ENCODE results near the gene FCRLB.
"Not testable (repeated sequence)": the region's sequence is repeated elsewhere in the genome, so short reads cannot be mapped to it uniquely, and the experiment has no call there.

Gene FCRLB

GRCh38 chr1:161739865-161740566 is 18.7 kb downstream of the FCRLB start:
- peak; percentile 51 for DNase-seq (ENCODE audit: low spot score)

GRCh38 chr1:161740921-161741320 is 19.6 kb downstream of the FCRLB start:
- no peak for DNase-seq (ENCODE audit: low spot score)

GRCh38 chr1:161743231-161743630 is 21.9 kb downstream of the FCRLB start:
- no peak for DNase-seq (ENCODE audit: low spot score)

- no peak for DNase-seq (ENCODE audit: low spot score)
These were observed 26.5 kb downstream of the FCRLB start for GRCh38 chr1:161747801-161748200.

GRCh38 chr1:161749509-161750407 is 28.4 kb downstream of the FCRLB start, which contains the start of gene DUSP12:
Gene DUSP12 (plus strand): TSS chr1:161749786. CDS start chr1:161749802, 16 bp downstream.
- peak; percentile 98 for DNase-seq (ENCODE audit: low spot score)

- DNase-seq (ENCODE audit: low spot score) = peak; percentile 87
These were observed 42.3 kb downstream of the FCRLB start for GRCh38 chr1:161763522-161764098.

- peak; percentile 93 for DNase-seq (ENCODE audit: low spot score)
These were observed 45.0 kb downstream of the FCRLB start, which contains the start of gene ATF6 for GRCh38 chr1:161766102-161766981. Gene ATF6 (plus strand): TSS chr1:161766320. CDS start chr1:161766361, 41 bp downstream.

- DNase-seq (ENCODE audit: low spot score) = no peak
These were observed 47.1 kb downstream of the FCRLB start for GRCh38 chr1:161768461-161768860.

- no peak for DNase-seq (ENCODE audit: low spot score)
These were observed 47.8 kb downstream of the FCRLB start for GRCh38 chr1:161768986-161769672.

GRCh38 chr1:161769673-161770045 is 48.3 kb downstream of the FCRLB start:
- DNase-seq (ENCODE audit: low spot score) = not testable (repeated sequence)

- DNase-seq (ENCODE audit: low spot score) = no peak
These were observed 48.9 kb downstream of the FCRLB start for GRCh38 chr1:161770250-161770649.

- DNase-seq (ENCODE audit: low spot score) = no peak
These were observed 49.8 kb downstream of the FCRLB start for GRCh38 chr1:161771161-161771560.

- no peak for DNase-seq (ENCODE audit: low spot score)
These were observed 50.6 kb downstream of the FCRLB start for GRCh38 chr1:161771973-161772372.

- DNase-seq (ENCODE audit: low spot score) = no peak
These were observed 51.1 kb downstream of the FCRLB start for GRCh38 chr1:161772397-161772796.

GRCh38 chr1:161773791-161774190 is 52.4 kb downstream of the FCRLB start:
- no peak for DNase-seq (ENCODE audit: low spot score)

GRCh38 chr1:161777261-161777660 is 55.9 kb downstream of the FCRLB start:
- no peak for DNase-seq (ENCODE audit: low spot score)
